ENCODE data around the gene PARP2.

DNA sequence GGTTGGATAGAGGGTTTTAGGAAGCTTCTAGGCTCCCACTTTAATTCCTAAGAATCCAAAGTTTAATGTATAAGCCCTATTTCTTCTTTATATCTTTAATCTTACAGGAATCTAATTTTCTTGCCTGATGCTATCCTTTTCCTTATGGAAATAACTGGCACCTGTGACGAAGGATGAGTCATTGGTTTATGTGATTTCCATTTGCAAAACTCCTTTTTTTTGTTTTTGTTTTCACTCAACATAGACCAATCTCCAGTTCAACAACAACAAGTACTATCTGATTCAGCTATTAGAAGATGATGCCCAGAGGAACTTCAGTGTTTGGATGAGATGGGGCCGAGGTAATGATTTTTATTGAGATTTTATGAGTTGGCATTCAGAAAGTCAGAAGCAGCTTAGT, 6.8 kb downstream of the PARP2 start:
- TF ChIP-seq, protein P1, sequence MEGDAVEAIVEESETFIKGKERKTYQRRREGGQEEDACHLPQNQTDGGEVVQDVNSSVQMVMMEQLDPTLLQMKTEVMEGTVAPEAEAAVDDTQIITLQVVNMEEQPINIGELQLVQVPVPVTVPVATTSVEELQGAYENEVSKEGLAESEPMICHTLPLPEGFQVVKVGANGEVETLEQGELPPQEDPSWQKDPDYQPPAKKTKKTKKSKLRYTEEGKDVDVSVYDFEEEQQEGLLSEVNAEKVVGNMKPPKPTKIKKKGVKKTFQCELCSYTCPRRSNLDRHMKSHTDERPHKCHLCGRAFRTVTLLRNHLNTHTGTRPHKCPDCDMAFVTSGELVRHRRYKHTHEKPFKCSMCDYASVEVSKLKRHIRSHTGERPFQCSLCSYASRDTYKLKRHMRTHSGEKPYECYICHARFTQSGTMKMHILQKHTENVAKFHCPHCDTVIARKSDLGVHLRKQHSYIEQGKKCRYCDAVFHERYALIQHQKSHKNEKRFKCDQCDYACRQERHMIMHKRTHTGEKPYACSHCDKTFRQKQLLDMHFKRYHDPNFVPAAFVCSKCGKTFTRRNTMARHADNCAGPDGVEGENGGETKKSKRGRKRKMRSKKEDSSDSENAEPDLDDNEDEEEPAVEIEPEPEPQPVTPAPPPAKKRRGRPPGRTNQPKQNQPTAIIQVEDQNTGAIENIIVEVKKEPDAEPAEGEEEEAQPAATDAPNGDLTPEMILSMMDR (IDR thresholded peaks at IDR 0.05), result no peak
- no peak for TF ChIP-seq POLR2A (IDR thresholded peaks at IDR 0.05)
